Measurements from ENCODE around the gene HLA-DMA.

HLA-DMA gene

GRCh38 chr6:32974016-32974333 is 21.1 kb upstream of the HLA-DMA start:
- peak; percentile 41 for DNase-seq (ENCODE audit: low spot score)
- no peak for TF ChIP-seq CTCF (IDR thresholded peaks at IDR 0.05; ENCODE audit: extremely low read depth, missing control alignments)

GRCh38 chr6:32973144-32974015 is 20.5 kb upstream of the HLA-DMA start:
- no peak for TF ChIP-seq CTCF (IDR thresholded peaks at IDR 0.05; ENCODE audit: extremely low read depth, missing control alignments)
- DNase-seq (ENCODE audit: low spot score), result peak; percentile 30

- no peak for TF ChIP-seq CTCF (IDR thresholded peaks at IDR 0.05; ENCODE audit: extremely low read depth, missing control alignments)
- no peak for DNase-seq (ENCODE audit: low spot score)
Observed at GRCh38 chr6:32972353-32973143, 19.7 kb upstream of the HLA-DMA start.

GRCh38 chr6:32971581-32972352 is 18.9 kb upstream of the HLA-DMA start:
- no peak for TF ChIP-seq CTCF (IDR thresholded peaks at IDR 0.05; ENCODE audit: extremely low read depth, missing control alignments)
- DNase-seq (ENCODE audit: low spot score), result peak; percentile 94

- TF ChIP-seq CTCF (IDR thresholded peaks at IDR 0.05; ENCODE audit: extremely low read depth, missing control alignments), result no peak
- no peak for DNase-seq (ENCODE audit: low spot score)
Observed at GRCh38 chr6:32971242-32971580, 18.3 kb upstream of the HLA-DMA start.

- DNase-seq (ENCODE audit: low spot score), result peak; percentile 78
- TF ChIP-seq CTCF (IDR thresholded peaks at IDR 0.05; ENCODE audit: extremely low read depth, missing control alignments), result no peak
Observed at GRCh38 chr6:32970413-32971241, 17.7 kb upstream of the HLA-DMA start.
